AG09319 (cell line): ENCODE data around the gene EYA4.

Experiments
- DNase-seq: peaks from one replicate; pipeline ENCODE4 v3.0.0-alpha.2; 2010; ENCODE audit warnings: low read depth; ENCODE audit errors: extremely low read depth
- TF ChIP-seq, protein P1 (sequence below): IDR thresholded peaks from 2 replicates; pipeline ENCODE4 v1.5.1; 2011; ENCODE audit warnings: low read depth, mild to moderate bottlenecking, inconsistent platforms, low read length, moderate library complexity

Gene EYA4

DNA sequence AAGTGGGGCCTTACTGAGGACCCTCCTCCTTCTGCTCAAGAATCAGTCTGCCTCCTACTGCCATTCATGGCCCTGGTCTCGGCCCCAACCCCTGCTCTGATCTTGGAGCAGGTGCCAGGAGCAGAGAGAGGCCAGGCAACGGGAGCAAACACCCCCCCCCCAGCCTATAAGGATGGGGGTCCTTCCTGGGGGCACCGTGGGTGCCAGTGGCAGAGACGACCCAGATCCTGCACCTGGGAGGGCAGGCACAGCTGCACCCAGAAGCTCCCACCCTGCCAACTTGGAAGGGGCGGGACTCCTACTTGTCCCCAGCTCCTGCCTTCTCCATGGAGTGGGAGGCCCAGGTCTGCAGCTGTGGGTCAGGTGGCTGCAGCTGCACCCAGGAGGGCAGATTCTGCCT lies 183.2 kb downstream of the EYA4 start:
- TF ChIP-seq, protein P1, sequence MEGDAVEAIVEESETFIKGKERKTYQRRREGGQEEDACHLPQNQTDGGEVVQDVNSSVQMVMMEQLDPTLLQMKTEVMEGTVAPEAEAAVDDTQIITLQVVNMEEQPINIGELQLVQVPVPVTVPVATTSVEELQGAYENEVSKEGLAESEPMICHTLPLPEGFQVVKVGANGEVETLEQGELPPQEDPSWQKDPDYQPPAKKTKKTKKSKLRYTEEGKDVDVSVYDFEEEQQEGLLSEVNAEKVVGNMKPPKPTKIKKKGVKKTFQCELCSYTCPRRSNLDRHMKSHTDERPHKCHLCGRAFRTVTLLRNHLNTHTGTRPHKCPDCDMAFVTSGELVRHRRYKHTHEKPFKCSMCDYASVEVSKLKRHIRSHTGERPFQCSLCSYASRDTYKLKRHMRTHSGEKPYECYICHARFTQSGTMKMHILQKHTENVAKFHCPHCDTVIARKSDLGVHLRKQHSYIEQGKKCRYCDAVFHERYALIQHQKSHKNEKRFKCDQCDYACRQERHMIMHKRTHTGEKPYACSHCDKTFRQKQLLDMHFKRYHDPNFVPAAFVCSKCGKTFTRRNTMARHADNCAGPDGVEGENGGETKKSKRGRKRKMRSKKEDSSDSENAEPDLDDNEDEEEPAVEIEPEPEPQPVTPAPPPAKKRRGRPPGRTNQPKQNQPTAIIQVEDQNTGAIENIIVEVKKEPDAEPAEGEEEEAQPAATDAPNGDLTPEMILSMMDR, result no peak
- no peak for DNase-seq

- TF ChIP-seq, protein P1, result no peak
Measured at GRCh38 chr6:133426038-133426437, 184.9 kb downstream of the EYA4 start.

DNA sequence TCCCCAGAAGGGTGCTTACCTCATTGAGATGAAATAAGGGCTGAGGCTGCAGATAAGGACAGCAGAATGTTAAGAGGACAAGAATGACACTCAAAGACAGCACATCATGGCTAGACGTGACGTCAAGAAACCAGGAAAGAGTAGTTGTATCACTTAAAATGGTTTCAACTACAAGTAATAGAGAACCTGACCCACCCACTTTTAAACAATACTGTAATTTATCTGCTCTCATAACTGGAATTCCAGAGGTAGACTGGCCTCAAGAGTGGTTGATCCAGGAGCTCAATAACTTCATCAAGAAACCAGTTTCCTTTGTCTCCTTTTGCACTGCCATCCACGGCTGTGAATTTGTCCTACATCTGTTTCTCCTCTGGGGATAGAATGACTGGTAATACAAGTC lies 187.1 kb downstream of the EYA4 start:
- no peak for DNase-seq
- TF ChIP-seq, protein P1, result no peak

More at GRCh38 chr6:133426038-133426437, 184.9 kb downstream of the EYA4 start:
- no peak for DNase-seq

- TF ChIP-seq, protein P1, result no peak
- no peak for DNase-seq
Measured at GRCh38 chr6:133430530-133430929, 189.4 kb downstream of the EYA4 start.

DNA sequence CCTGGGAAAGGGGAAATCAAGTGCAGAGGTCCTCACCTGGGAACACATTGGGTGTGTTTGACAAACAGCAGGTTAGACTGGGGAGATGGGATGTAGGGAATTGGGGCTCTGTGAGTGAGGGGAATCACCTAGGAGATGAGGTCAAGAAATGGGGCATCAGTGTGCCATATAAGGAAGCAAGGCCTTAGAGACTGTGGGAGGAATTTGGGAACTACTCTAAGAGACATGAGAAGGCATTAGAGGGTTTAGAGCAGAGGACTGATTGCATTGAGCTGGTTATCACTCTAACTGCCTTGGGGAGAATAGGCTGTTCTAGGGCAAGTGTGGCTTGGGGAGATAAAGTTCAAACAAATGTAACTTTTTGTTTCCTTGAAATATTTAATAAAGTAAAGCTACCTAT lies 189.9 kb downstream of the EYA4 start:
- DNase-seq, result no peak
- TF ChIP-seq, protein P1, result no peak

GRCh38 chr6:133432021-133432989 lies 191.1 kb downstream of the EYA4 start:
- TF ChIP-seq, protein P1, result no peak
- no peak for DNase-seq

DNA sequence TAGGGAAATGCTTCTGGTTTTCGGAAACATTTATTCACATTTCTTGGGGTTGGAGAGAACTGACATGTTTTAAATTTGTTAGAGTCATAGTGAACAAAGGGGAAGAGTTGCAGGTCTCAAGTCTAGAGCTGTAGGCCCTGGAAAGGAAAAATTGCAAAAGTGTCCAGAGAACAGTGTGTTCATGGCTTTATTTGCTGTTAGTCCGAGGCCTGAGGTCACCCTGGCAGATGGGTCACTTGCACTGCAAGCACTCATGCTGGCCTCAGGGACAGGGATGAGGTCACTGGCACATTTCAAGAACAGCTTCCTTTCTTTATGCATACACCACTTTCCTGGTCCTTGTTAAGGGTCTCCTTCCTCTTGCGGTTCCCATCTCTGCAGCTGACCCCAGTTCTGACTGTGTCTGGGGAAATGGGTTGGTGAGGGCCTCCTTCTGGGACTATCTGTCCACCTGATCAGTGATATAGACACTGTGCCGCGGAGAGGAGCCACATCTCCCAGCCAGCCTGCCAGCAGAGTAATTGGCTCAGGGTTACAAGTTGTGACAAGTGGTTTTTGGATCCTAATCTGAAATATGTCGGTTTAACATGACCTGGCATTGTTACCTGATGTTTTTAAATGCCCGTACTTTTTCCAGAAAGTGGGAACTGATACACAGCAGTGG lies 194.0 kb downstream of the EYA4 start:
- no peak for DNase-seq
- TF ChIP-seq, protein P1, result no peak
